Tibial artery (tissue), 4 donors: ENCODE data around the gene SIMC1.
A peak's percentile ranks its signal among the peaks of the same experiment; 100 is the strongest.

Experiments used
- DNase-seq, 2 donors: peaks; one replicate each; pipeline ENCODE4 v3.0.0-alpha.2; 2019
- H3K27ac ChIP-seq, 2 donors: fragments of 200-600 bp; sonication (generic) in 1 of 2; 1 replicate in 1 of 2; 2 replicates in 1 of 2; pipeline ENCODE4 v1.5.1; 2018 to 2019; ENCODE audit warnings: mild to moderate bottlenecking in 1 of 2
- H3K27me3 ChIP-seq, 2 donors: fragments of 200-600 bp; sonication (generic) in 1 of 2; one replicate each; pipeline versions ENCODE4 v1.5.1 to v1.6.0; 2016 to 2019
- H3K36me3 ChIP-seq, 3 donors: fragments of 200-600 bp; sonication (generic) in 2 of 3; one replicate each; pipeline ENCODE4 v1.5.1; 2016 to 2019; ENCODE audit warnings: mild to moderate bottlenecking in 2 of 3
- H3K4me1 ChIP-seq, 4 donors: fragments of 200-600 bp; sonication (generic) in 2 of 4; 1 replicate in 3 of 4; 2 replicates in 1 of 4; pipeline ENCODE4 v1.5.1; 2016 to 2019
- H3K4me3 ChIP-seq, 2 donors: fragments of 200-600 bp; sonication (generic) in 1 of 2; 1 replicate in 1 of 2; 2 replicates in 1 of 2; pipeline ENCODE4 v1.5.1; 2018 to 2019; ENCODE audit warnings: mild to moderate bottlenecking in 2 of 2
- H3K9me3 ChIP-seq, 3 donors: fragments of 200-600 bp; sonication (generic) in 1 of 3; one replicate each; pipeline ENCODE4 v1.5.1; 2016 to 2019
- intact Hi-C: fragments of 100-400 bp; cut with DNase I; formaldehyde crosslinking; loops from one replicate; pipeline ENCODE4 v1.15.0; 2023; ENCODE audit warnings: low total_unique reads
- TF ChIP-seq, protein P1 (sequence below), 2 experiments: fragments of 200-600 bp in 1 of 2; fragments of 450-650 bp in 1 of 2; IDR thresholded peaks; one replicate each; pipeline ENCODE4 v1.5.1; 2017 to 2019; ENCODE audit warnings: antibody characterized with exemption in 2 of 2, mild to moderate bottlenecking in 1 of 2, moderate library complexity in 1 of 2

SIMC1 gene

GRCh38 chr5:176361437-176362232, 123.4 kb downstream of the SIMC1 start, which contains the start of gene KIAA1191:
KIAA1191 (minus strand) TSS chr5:176361764; CDS start chr5:176359508, 2,256 bp downstream.
- Histone ChIP-seq H3K4me3 (peak within 1 kb of the TSS; percentile 84 to 90), H3K9me3 (no peaks in the 10 kb centered on the region), H3K27me3 (no peaks in the 10 kb centered on the region), H3K27ac (peak within 1 kb of the TSS; percentile 79 to 85), H3K4me1 (peaks cover 0 to 33% (median 13%) of the 10 kb centered on the region in 4 donors), H3K36me3 (peaks cover 0 to 13% (median 4%) of the 10 kb centered on the region in 3 donors)
- intact Hi-C loops: no loop called here
- TF ChIP-seq, protein P1, sequence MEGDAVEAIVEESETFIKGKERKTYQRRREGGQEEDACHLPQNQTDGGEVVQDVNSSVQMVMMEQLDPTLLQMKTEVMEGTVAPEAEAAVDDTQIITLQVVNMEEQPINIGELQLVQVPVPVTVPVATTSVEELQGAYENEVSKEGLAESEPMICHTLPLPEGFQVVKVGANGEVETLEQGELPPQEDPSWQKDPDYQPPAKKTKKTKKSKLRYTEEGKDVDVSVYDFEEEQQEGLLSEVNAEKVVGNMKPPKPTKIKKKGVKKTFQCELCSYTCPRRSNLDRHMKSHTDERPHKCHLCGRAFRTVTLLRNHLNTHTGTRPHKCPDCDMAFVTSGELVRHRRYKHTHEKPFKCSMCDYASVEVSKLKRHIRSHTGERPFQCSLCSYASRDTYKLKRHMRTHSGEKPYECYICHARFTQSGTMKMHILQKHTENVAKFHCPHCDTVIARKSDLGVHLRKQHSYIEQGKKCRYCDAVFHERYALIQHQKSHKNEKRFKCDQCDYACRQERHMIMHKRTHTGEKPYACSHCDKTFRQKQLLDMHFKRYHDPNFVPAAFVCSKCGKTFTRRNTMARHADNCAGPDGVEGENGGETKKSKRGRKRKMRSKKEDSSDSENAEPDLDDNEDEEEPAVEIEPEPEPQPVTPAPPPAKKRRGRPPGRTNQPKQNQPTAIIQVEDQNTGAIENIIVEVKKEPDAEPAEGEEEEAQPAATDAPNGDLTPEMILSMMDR (IDR thresholded peaks at IDR 0.05): no peak
- DNase-seq: peak; percentile 94 to 96

DNA sequence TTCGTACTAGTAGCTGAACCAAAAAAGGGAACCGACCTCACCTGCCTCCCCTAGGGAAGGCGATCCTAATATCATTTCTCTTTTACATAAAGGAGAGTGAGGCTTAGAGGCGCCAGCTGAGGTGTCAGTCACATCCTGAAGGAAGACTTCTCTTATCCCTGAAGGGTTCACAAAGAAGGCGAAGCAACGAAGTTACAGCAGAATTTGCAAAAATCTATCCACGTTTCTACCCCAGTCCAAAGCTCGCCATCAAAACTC, 123.9 kb downstream of the SIMC1 start:
- intact Hi-C loops: no loop called here
- no peaks in the 10 kb centered on the region for H3K9me3 ChIP-seq
- peaks cover 0 to 13% (median 4%) of the 10 kb centered on the region in 3 donors for H3K36me3 ChIP-seq
- H3K27ac ChIP-seq: peak overlapping the region; percentile 79 to 85
- H3K27me3 ChIP-seq: no peaks in the 10 kb centered on the region
- no peak for DNase-seq
- peak overlapping the region; percentile 84 to 90 for H3K4me3 ChIP-seq
- TF ChIP-seq, protein P1 (IDR thresholded peaks at IDR 0.05): no peak
- peaks cover 0 to 33% (median 14%) of the 10 kb centered on the region in 4 donors for H3K4me1 ChIP-seq

DNA sequence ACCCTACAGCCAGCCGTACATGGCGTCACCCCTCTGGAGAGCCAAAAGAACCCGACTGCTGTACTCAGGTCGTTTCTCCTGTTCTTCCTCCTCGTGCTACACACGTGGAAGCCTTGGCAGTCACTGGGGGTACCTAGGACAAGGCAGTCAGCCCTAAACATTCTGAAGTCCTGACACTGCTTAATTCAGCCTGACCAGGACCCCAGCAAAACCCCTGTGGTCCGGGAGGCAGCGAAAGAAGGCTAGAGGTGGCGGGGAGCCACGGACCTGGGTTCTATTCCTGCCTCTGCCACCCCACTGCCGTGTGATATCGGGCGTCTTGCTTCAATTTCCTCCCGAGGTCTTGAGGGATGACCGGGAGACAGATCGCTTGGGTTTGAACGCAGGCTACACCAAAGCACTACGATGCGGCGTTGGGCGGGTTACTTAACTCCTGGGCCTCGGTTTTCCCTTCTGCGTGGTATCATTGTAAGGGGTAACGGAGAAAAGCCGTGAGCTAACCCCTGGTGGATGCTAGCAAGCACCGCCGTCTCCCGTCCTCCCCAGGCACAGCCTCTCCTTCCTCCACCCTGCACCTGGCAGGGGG, 126.6 kb downstream of the SIMC1 start:
- Histone ChIP-seq H3K4me3 (peak overlapping the region; percentile 78 to 98), H3K36me3 (peaks cover 16 to 25% (median 19%) of the 10 kb centered on the region in 3 donors), H3K27ac (peak overlapping the region; percentile 73 to 91), H3K9me3 (no peaks in the 10 kb centered on the region), H3K27me3 (no peaks in the 10 kb centered on the region), H3K4me1 (peaks cover 0 to 28% (median 13%) of the 10 kb centered on the region in 4 donors)
- intact Hi-C loops: no loop called here
- peak; percentile 12 to 21 for DNase-seq
- TF ChIP-seq, protein P1 (IDR thresholded peaks at IDR 0.05): no peak

- TF ChIP-seq, protein P1 (IDR thresholded peaks at IDR 0.05): no peak
- Histone ChIP-seq H3K36me3 (peaks cover 16 to 32% (median 26%) of the 10 kb centered on the region in 3 donors), H3K27ac (peak within 1 kb of the TSS; percentile 73 to 91), H3K4me1 (peaks cover 0 to 21% (median 9%) of the 10 kb centered on the region in 4 donors), H3K4me3 (peak within 1 kb of the TSS; percentile 78 to 98), H3K9me3 (no peaks in the 10 kb centered on the region), H3K27me3 (no peaks in the 10 kb centered on the region)
- DNase-seq: peak; percentile 35 to 72
- intact Hi-C loops: no loop called here
Observed at GRCh38 chr5:176365351-176366231, 127.4 kb downstream of the SIMC1 start, which contains the start of gene ARL10. ARL10 (plus strand) TSS chr5:176365487; CDS start chr5:176365564, 77 bp downstream.

GRCh38 chr5:176366232-176366894, 128.1 kb downstream of the SIMC1 start:
- Histone ChIP-seq H3K27ac (peak overlapping the region; percentile 73 to 91), H3K4me1 (peaks cover 0 to 17% (median 8%) of the 10 kb centered on the region in 4 donors), H3K9me3 (no peaks in the 10 kb centered on the region), H3K36me3 (peaks cover 23 to 40% (median 26%) of the 10 kb centered on the region in 3 donors), H3K4me3 (peak overlapping the region; percentile 78 to 98), H3K27me3 (no peaks in the 10 kb centered on the region)
- TF ChIP-seq, protein P1 (IDR thresholded peaks at IDR 0.05): no peak
- DNase-seq: peak in 1 of 2 donors; percentile 56
- intact Hi-C loops: no loop called here
